Mesothelial cell of epicardium (in vitro differentiated cells): ENCODE results near the gene RAD51D. TPM values are rescaled to one million over a fixed set of nuclear protein-coding genes. Genes with fewer than 3 reads are reported as not detected.

Experiments used
- DNase-seq, 2 experiments: peaks; one replicate each; pipeline ENCODE4 v3.0.0; 2021; ENCODE audit warnings: low spot score in 2 of 2; ENCODE audit not compliant: unreplicated experiment in 2 of 2
- H3K27ac Mint-ChIP-seq: 2 replicates; pipeline ENCODE4 v1.8.0; 2021; ENCODE audit warnings: mixed read lengths
- H3K27me3 Mint-ChIP-seq: 2 replicates; pipeline ENCODE4 v1.8.0; 2021; ENCODE audit warnings: low read depth, mixed read lengths
- H3K36me3 Mint-ChIP-seq: 2 replicates; pipeline ENCODE4 v1.8.0; 2021; ENCODE audit warnings: mixed read lengths
- H3K4me1 Mint-ChIP-seq: 2 replicates; pipeline ENCODE4 v1.8.0; 2021; ENCODE audit warnings: mixed read lengths
- H3K4me3 Mint-ChIP-seq: 2 replicates; pipeline ENCODE4 v1.8.0; 2021; ENCODE audit warnings: mild to moderate bottlenecking, moderate library complexity, mixed read lengths
- H3K9me3 Mint-ChIP-seq: 2 replicates; pipeline ENCODE4 v1.8.0; 2021; ENCODE audit warnings: mixed read lengths
- CTCF ChIP-seq: fragments of 200-600 bp; sonication (generic); IDR thresholded peaks from one replicate; pipeline ENCODE4 v1.5.0; 2021; ENCODE audit warnings: antibody characterized with exemption; ENCODE audit not compliant: unreplicated experiment
- total RNA-seq: library from RNA; stranded (reverse); gene quantifications from 3 replicates; pipeline ENCODE4 v1.2.1, GENCODE V29; 2021

Gene RAD51D
- total RNA-seq, 1 donor from 2014 or later = 17.2 TPM

GRCh38 chr17:35148144-35148543, 28.5 kb upstream of the RAD51D start:
- H3K27ac Mint-ChIP-seq = no peak overlapping the region
- DNase-seq = no peak
- no peaks in the 10 kb centered on the region for H3K4me1 Mint-ChIP-seq
- TF ChIP-seq CTCF = no peak
- no peak overlapping the region for H3K4me3 Mint-ChIP-seq
- no peaks in the 10 kb centered on the region for H3K36me3 Mint-ChIP-seq
- peaks cover 12% of the 10 kb centered on the region for H3K27me3 Mint-ChIP-seq
- H3K9me3 Mint-ChIP-seq = no peaks in the 10 kb centered on the region

- H3K27me3 Mint-ChIP-seq = peaks cover 7% of the 10 kb centered on the region
- no peak for TF ChIP-seq CTCF
- DNase-seq = no peak
- H3K4me1 Mint-ChIP-seq = no peaks in the 10 kb centered on the region
- no peak within 1 kb of the TSS for H3K4me3 Mint-ChIP-seq
- H3K36me3 Mint-ChIP-seq = no peaks in the 10 kb centered on the region
- no peak within 1 kb of the TSS for H3K27ac Mint-ChIP-seq
- H3K9me3 Mint-ChIP-seq = no peaks in the 10 kb centered on the region
These were observed 27.8 kb upstream of the RAD51D start, which contains the start of gene UNC45B for GRCh38 chr17:35147375-35147905. UNC45B (plus strand) TSS chr17:35147817; CDS start chr17:35148264, 447 bp downstream.

GRCh38 chr17:35146214-35146833, 26.7 kb upstream of the RAD51D start:
- DNase-seq = no peak
- Mint-ChIP-seq H3K36me3 (no peaks in the 10 kb centered on the region), H3K4me1 (peaks cover 1% of the 10 kb centered on the region), H3K4me3 (no peak overlapping the region), H3K27ac (no peak overlapping the region), H3K9me3 (no peaks in the 10 kb centered on the region), H3K27me3 (peaks cover 4% of the 10 kb centered on the region)
- TF ChIP-seq CTCF = no peak

- H3K36me3 Mint-ChIP-seq = no peaks in the 10 kb centered on the region
- H3K4me1 Mint-ChIP-seq = peaks cover 7% of the 10 kb centered on the region
- no peak overlapping the region for H3K27ac Mint-ChIP-seq
- TF ChIP-seq CTCF = no peak
- no peak overlapping the region for H3K4me3 Mint-ChIP-seq
- no peaks in the 10 kb centered on the region for H3K9me3 Mint-ChIP-seq
- DNase-seq = no peak
- peaks cover 4% of the 10 kb centered on the region for H3K27me3 Mint-ChIP-seq
These were observed 25.2 kb upstream of the RAD51D start for GRCh38 chr17:35144840-35145239.

GRCh38 chr17:35142467-35142796, 22.8 kb upstream of the RAD51D start:
- peaks cover 5% of the 10 kb centered on the region for H3K36me3 Mint-ChIP-seq
- DNase-seq = no peak
- peaks cover 4% of the 10 kb centered on the region for H3K27me3 Mint-ChIP-seq
- no peak overlapping the region for H3K27ac Mint-ChIP-seq
- no peaks in the 10 kb centered on the region for H3K9me3 Mint-ChIP-seq
- H3K4me3 Mint-ChIP-seq = peak overlapping the region; percentile 79
- peaks cover 7% of the 10 kb centered on the region for H3K4me1 Mint-ChIP-seq
- peak; percentile 21 for TF ChIP-seq CTCF
